Thoracic aorta (tissue), 2 donors: ENCODE measurements around the gene C5AR2. TPM values are rescaled to one million over a fixed set of nuclear protein-coding genes. Genes with fewer than 3 reads are reported as not detected.

Experiments used
- ATAC-seq: fragments of 150-250 bp; one replicate; pipeline ENCODE4 v1.8.0; 2017; ENCODE audit warnings: low read depth; ENCODE audit not compliant: insufficient number of reproducible peaks, low FRiP score
- DNase-seq: peaks from one replicate; pipeline ENCODE4 v3.0.0-alpha.2; 2020; ENCODE audit warnings: low spot score
- H3K27ac ChIP-seq, 2 donors: fragments of 200-600 bp; sonication (generic); 1 replicate in 1 of 2; 2 replicates in 1 of 2; pipeline ENCODE4 v1.5.1; 2016; ENCODE audit warnings: mild to moderate bottlenecking in 2 of 2, moderate library complexity in 2 of 2
- H3K27me3 ChIP-seq: fragments of 200-600 bp; sonication (generic); replicated peaks from 2 replicates; pipeline ENCODE4 v1.6.0; 2016; ENCODE audit warnings: mild to moderate bottlenecking; ENCODE audit not compliant: insufficient read depth
- H3K36me3 ChIP-seq: fragments of 200-600 bp; sonication (generic); one replicate; pipeline ENCODE4 v1.5.1; 2016
- H3K4me1 ChIP-seq, 2 donors: fragments of 200-600 bp; sonication (generic); 1 replicate in 1 of 2; 2 replicates in 1 of 2; pipeline versions ENCODE4 v1.5.1 to v1.6.0; 2016; ENCODE audit warnings: low read depth in 2 of 2, mild to moderate bottlenecking in 1 of 2; ENCODE audit not compliant: control insufficient read depth in 1 of 2
- H3K4me3 ChIP-seq: fragments of 200-600 bp; sonication (generic); 2 replicates; pipeline ENCODE4 v1.5.1; 2016; ENCODE audit warnings: mild to moderate bottlenecking
- H3K9me3 ChIP-seq: fragments of 200-600 bp; sonication (generic); 2 replicates; pipeline ENCODE4 v1.5.1; 2016
- total RNA-seq, 2 donors: library from RNA; depleted of rRNA; stranded (reverse); fragments of >200 nt; gene quantifications; one replicate each; pipeline versions ENCODE4 v1.1.0 to v1.2.3, GENCODE V29; 2016
- TF ChIP-seq, protein P1 (sequence below): fragments of 200-600 bp; sonication (generic); IDR thresholded peaks from one replicate; pipeline ENCODE4 v1.5.1; 2019; ENCODE audit warnings: antibody characterized with exemption

C5AR2 gene
- total RNA-seq, 2 donors from 2014 or later, result 10.3 to 25.7 TPM

DNA sequence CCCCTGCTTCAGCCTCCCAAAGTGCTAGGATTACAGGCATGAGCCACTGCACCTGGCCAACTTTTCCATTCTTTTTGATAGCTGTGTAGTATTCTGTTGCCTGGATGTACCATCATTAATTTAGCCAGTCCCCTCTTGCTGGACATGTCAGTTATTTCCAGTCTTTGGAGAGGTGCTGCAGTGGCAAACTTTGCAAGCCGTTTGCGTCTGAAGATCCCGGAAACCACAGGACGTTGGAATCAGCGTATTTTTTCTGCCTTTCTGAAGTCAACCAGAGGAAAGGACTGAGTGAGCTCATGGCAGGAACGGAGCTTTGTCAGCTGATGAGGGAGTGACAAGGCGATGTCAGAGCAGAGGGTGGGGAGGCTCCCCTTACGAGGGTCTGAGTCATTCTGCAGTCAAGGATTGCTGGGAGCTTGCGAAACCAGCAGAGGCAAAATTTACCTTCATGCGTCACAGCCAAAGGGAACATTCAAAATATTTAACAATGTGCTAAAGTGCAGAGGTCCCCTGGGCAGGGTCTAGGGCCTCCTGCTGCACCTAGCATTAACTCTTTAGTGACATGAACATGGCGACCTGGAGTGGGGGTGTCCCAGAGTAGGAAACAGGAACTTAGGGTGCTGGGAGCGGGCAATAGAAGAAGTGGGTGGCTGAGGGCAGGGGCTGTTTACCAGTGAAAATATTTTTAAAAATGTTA is 16.7 kb upstream of the C5AR2 start:
- Histone ChIP-seq H3K4me3 (no peak overlapping the region), H3K4me1 (peaks cover 0 to 5% of the 10 kb centered on the region in 2 donors), H3K27me3 (no peaks in the 10 kb centered on the region), H3K9me3 (no peaks in the 10 kb centered on the region), H3K27ac (peak overlapping the region in 1 of 2 donors; percentile 57), H3K36me3 (no peaks in the 10 kb centered on the region)
- ATAC-seq, result peak; percentile 52
- TF ChIP-seq, protein P1, sequence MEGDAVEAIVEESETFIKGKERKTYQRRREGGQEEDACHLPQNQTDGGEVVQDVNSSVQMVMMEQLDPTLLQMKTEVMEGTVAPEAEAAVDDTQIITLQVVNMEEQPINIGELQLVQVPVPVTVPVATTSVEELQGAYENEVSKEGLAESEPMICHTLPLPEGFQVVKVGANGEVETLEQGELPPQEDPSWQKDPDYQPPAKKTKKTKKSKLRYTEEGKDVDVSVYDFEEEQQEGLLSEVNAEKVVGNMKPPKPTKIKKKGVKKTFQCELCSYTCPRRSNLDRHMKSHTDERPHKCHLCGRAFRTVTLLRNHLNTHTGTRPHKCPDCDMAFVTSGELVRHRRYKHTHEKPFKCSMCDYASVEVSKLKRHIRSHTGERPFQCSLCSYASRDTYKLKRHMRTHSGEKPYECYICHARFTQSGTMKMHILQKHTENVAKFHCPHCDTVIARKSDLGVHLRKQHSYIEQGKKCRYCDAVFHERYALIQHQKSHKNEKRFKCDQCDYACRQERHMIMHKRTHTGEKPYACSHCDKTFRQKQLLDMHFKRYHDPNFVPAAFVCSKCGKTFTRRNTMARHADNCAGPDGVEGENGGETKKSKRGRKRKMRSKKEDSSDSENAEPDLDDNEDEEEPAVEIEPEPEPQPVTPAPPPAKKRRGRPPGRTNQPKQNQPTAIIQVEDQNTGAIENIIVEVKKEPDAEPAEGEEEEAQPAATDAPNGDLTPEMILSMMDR, result no peak
- peak; percentile 45 for DNase-seq

DNA sequence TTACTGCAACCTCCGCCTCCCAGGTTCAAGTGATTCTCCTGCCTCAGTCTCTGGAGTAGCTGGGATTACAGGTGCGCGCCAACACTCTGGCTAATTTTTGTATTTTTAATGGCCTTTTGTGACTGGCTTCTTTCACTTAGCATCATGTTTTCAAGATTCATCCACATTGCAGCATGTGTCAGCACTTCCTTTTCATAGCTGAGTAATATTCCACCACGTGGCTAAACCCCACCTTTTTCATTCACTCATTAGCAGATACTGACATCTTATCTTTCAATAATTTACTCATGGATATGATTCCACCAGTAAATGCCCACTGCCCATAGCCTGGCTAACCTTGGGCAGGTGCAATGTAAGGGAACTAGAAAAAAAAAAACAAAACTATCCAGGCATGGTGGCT is 15.5 kb upstream of the C5AR2 start:
- Histone ChIP-seq H3K4me3 (no peak overlapping the region), H3K27ac (peak overlapping the region in 1 of 2 donors; percentile 30), H3K27me3 (no peaks in the 10 kb centered on the region), H3K9me3 (no peaks in the 10 kb centered on the region), H3K36me3 (no peaks in the 10 kb centered on the region), H3K4me1 (peaks cover 0 to 5% of the 10 kb centered on the region in 2 donors)
- DNase-seq, result no peak
- TF ChIP-seq, protein P1, result no peak
- ATAC-seq, result no peak

DNA sequence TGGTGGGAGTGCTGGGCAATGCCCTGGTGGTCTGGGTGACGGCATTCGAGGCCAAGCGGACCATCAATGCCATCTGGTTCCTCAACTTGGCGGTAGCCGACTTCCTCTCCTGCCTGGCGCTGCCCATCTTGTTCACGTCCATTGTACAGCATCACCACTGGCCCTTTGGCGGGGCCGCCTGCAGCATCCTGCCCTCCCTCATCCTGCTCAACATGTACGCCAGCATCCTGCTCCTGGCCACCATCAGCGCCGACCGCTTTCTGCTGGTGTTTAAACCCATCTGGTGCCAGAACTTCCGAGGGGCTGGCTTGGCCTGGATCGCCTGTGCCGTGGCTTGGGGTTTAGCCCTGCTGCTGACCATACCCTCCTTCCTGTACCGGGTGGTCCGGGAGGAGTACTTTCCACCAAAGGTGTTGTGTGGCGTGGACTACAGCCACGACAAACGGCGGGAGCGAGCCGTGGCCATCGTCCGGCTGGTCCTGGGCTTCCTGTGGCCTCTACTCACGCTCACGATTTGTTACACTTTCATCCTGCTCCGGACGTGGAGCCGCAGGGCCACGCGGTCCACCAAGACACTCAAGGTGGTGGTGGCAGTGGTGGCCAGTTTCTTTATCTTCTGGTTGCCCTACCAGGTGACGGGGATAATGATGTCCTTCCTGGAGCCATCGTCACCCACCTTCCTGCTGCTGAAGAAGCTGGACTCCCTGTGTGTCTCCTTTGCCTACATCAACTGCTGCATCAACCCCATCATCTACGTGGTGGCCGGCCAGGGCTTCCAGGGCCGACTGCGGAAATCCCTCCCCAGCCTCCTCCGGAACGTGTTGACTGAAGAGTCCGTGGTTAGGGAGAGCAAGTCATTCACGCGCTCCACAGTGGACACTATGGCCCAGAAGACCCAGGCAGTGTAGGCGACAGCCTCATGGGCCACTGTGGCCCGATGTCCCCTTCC is 11.8 kb upstream of the C5AR2 start:
- no peaks in the 10 kb centered on the region for H3K36me3 ChIP-seq
- no peaks in the 10 kb centered on the region for H3K9me3 ChIP-seq
- ATAC-seq, result no peak
- no peak for DNase-seq
- H3K27me3 ChIP-seq, result no peaks in the 10 kb centered on the region
- H3K4me1 ChIP-seq, result peaks cover 0 to 4% of the 10 kb centered on the region in 2 donors
- no peak overlapping the region for H3K27ac ChIP-seq
- H3K4me3 ChIP-seq, result no peak overlapping the region
- TF ChIP-seq, protein P1, result no peak

DNA sequence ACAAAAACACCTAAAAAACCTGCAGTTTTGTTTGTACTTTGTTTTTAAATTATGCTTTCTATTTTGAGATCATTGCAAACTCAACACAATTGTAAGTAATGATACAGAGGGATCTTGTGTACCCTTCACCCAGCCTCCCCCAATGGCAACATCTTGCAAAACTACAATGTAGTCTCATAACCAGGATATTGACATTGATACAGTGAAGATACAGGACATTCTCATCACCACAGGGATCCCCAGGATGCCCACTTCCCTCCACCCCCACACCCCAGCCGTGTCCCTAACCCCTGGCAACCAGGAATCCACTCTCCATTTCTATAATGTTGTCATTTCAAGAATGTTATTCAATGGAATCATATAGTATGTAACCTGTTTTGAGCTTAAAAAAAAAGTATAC is 10.3 kb upstream of the C5AR2 start:
- TF ChIP-seq, protein P1, result no peak
- no peak overlapping the region for H3K27ac ChIP-seq

DNA sequence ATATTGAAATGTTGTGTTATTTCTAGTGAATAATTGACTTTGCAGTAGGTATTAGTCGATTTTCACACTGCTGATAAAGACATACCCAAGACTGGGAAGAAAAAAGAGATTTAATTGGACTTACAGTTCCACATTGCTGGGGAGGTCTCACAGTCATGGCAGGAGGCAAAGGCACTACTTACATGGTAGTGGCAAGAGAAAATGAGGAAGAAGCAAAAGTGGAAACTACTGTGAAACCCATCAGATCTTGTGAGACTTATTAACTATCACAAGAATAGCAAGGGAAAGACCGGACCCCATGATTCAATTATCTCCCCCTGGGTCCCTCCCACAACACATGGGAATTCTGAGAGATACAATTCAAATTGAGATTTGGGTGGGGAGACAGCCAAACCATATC is 9.9 kb upstream of the C5AR2 start:
- Histone ChIP-seq H3K4me3 (no peak overlapping the region), H3K9me3 (no peaks in the 10 kb centered on the region), H3K4me1 (no peaks in the 10 kb centered on the region), H3K27ac (no peak overlapping the region), H3K27me3 (no peaks in the 10 kb centered on the region), H3K36me3 (no peaks in the 10 kb centered on the region)
- no peak for ATAC-seq
- TF ChIP-seq, protein P1, result no peak
- no peak for DNase-seq

More for the DNA sequence above, 10.3 kb upstream of the C5AR2 start:
- H3K27me3 ChIP-seq, result no peaks in the 10 kb centered on the region
- H3K4me3 ChIP-seq, result no peak overlapping the region
- no peaks in the 10 kb centered on the region for H3K36me3 ChIP-seq
- ATAC-seq (no peak), DNase-seq (no peak)
- no peaks in the 10 kb centered on the region for H3K9me3 ChIP-seq
- no peaks in the 10 kb centered on the region for H3K4me1 ChIP-seq
